ENCODE results near the gene KAZALD1. TPM values are rescaled to one million over a fixed set of nuclear protein-coding genes. Genes with fewer than 3 reads are reported as not detected.

The KAZALD1 gene
- total and polyA plus RNA-seq, 9 donors: 22.3 to 63.9 (median 37.7) TPM

DNA sequence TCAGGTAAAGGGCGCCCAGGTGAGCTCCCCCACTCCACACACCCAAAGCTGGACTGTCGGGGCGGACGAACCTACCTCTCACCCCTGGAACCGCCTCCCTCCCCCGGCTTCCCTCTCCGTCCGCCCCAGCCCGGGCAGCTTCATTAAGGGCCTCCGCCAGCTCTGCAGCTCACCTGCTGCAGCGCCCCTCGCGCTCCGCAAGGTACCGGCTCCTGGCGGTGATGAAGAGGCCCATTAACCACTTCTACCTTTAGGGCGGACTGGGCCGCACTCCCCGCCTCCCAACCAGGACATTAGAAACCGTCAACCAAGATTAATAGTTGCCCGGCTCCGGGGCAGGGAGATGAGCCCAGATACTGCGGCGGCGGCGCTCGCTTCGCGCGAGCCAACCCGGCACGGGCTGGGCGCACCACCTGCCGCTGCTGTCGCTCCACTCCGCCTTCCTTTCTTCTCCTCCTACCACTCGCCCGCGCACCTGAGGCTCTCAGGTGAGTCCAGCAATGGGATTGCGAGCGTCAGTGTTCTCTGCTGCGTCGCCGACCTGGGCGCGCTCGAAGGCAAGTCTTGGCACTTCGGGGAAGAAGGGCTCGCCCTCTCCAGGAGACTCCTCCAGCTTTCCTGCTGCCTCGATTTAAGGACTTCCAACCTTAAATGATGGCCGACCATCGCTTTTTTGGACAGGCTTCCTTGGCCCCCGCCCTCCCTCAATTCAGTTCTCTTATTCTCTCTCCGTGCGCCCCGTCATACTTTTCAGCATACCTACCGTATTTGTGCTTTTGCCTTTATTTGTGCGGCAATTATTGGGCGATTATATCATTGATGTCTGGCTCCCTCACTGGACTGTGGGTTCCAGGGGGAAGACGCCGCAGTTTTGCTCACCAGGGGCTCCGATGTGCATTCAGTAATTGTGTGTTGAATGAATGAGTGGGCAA, 13.6 kb upstream of the KAZALD1 start:
- Histone ChIP-seq H3K9me3 (replicated peaks; ENCODE audit: control insufficient read depth, low read depth, low read length) (no peaks in the 10 kb centered on the region), H3K4me3 (ENCODE audit: low read length) (no peak overlapping the region), H3K4me1 (ENCODE audit: control insufficient read depth, insufficient read depth, low read length) (peaks cover 20% of the 10 kb centered on the region), H3K36me3 (ENCODE audit: control insufficient read depth, insufficient read depth, low read length) (no peaks in the 10 kb centered on the region), H3K27me3 (ENCODE audit: control insufficient read depth, insufficient read depth, low read length) (peaks cover 64% of the 10 kb centered on the region), H3K27ac (ENCODE audit: low read length) (no peak overlapping the region)
- WGBS (ENCODE audit: insufficient coverage): 8% methylated on average over 55 of the region's 62 CpGs
- no peak for DNase-seq

DNA sequence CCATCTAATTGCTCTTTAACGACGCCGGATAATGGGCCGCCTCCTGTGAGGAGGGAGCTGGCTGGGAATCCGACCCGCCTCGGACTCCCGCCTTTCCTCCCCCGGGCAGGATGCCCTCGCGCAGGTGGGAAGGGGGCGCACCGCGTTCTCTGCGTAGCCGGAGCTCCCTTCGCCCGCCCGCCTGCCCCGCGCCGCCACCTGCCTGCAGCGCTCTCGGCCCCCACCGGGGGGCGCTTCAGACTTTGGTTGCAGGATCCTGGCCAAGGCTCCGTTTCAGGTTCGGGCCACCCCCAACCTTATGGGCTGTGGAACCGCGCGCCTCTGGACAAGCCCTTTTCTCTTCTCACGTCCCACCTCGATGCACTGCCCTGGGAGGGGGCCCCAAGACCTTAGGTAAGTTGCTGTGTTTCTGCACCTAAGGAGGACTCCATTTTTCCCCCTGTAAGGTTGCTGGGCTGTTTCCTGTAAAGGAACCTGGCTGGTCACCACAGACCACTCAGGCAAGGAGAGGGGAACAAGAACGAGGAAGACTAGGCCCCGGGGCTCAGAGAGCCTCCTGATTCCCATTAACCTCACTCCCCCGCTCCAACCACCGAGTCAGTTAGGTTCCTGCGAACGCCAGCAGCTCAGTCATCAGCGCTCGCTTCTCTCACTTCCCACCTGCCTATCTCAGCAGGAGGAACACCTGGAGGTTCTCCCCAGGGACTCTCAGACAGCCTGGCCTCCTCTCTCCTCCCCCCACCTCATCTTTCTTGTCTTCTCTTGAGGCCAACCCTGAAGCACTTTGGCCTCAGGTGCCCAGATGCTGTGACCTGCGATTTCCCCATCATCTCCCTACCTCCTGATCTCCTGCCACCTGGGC, 11.3 kb upstream of the KAZALD1 start:
- WGBS (ENCODE audit: insufficient coverage): 8% methylated on average over 31 of the region's 42 CpGs
- H3K9me3 ChIP-seq (replicated peaks; ENCODE audit: control insufficient read depth, low read depth, low read length): no peaks in the 10 kb centered on the region
- H3K4me3 ChIP-seq (ENCODE audit: low read length): no peak overlapping the region
- DNase-seq: no peak
- H3K27ac ChIP-seq (ENCODE audit: low read length): no peak overlapping the region
- H3K27me3 ChIP-seq (ENCODE audit: control insufficient read depth, insufficient read depth, low read length): peaks cover 58% of the 10 kb centered on the region
- H3K4me1 ChIP-seq (ENCODE audit: control insufficient read depth, insufficient read depth, low read length): peaks cover 17% of the 10 kb centered on the region
- H3K36me3 ChIP-seq (ENCODE audit: control insufficient read depth, insufficient read depth, low read length): no peaks in the 10 kb centered on the region

DNA sequence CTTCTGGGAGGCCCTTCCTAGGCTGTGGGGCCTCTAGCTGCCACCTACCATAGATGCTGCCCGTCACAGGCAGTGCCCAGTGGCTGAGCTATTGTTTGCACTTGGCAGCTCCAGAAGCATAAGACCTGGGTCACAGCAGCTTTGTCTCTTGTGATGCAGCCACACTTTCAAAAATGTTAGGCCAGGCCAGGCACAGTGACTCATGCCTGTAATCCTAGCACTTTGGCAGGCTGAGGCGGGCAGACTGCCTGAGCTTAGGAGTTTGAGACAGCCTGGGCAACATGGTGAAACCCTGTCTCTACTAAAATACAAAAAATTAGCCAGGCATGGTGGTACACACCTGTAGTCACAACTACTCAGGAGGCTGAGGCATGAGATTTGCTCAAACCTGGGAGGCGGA, 9.5 kb upstream of the KAZALD1 start:
- Histone ChIP-seq H3K4me3 (ENCODE audit: low read length) (no peak overlapping the region), H3K9me3 (replicated peaks; ENCODE audit: control insufficient read depth, low read depth, low read length) (no peaks in the 10 kb centered on the region), H3K4me1 (ENCODE audit: control insufficient read depth, insufficient read depth, low read length) (peaks cover 11% of the 10 kb centered on the region), H3K27ac (ENCODE audit: low read length) (no peak overlapping the region), H3K27me3 (ENCODE audit: control insufficient read depth, insufficient read depth, low read length) (peaks cover 41% of the 10 kb centered on the region), H3K36me3 (ENCODE audit: control insufficient read depth, insufficient read depth, low read length) (no peaks in the 10 kb centered on the region)
- whole genome bisulfite sequencing (ENCODE audit: insufficient coverage): 70% methylated on average over 3 of the region's 3 CpGs
- no peak for DNase-seq

- peaks cover 29% of the 10 kb centered on the region for H3K27me3 ChIP-seq (ENCODE audit: control insufficient read depth, insufficient read depth, low read length)
- no peak overlapping the region for H3K4me3 ChIP-seq (ENCODE audit: low read length)
- no peak for DNase-seq
- H3K27ac ChIP-seq (ENCODE audit: low read length): no peak overlapping the region
- no peaks in the 10 kb centered on the region for H3K9me3 ChIP-seq (replicated peaks; ENCODE audit: control insufficient read depth, low read depth, low read length)
- H3K36me3 ChIP-seq (ENCODE audit: control insufficient read depth, insufficient read depth, low read length): no peaks in the 10 kb centered on the region
- H3K4me1 ChIP-seq (ENCODE audit: control insufficient read depth, insufficient read depth, low read length): peaks cover 8% of the 10 kb centered on the region
Observed at GRCh38 chr10:101053516-101053915, 8.3 kb upstream of the KAZALD1 start.

DNA sequence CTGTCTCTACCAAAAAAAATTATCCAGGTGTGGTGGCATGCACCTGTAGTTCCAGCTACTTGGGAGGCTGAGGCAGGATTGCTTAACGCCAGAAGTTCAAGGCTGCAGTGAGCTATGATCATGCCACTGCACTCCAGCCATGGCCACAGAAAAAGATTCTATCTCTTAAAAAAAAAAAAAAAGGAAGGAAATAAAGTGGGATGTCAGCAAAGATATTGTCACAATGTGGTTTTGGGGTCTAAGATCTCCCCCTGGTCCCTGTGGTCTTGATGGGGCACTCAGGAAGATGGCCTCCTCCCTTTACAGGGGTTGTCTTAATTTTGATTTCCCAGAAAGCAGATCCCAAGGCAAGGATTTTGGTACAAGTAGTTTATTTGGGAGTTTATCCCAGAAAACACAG, 7.4 kb upstream of the KAZALD1 start:
- Histone ChIP-seq H3K27ac (ENCODE audit: low read length) (no peak overlapping the region), H3K4me3 (ENCODE audit: low read length) (no peak overlapping the region), H3K4me1 (ENCODE audit: control insufficient read depth, insufficient read depth, low read length) (peaks cover 10% of the 10 kb centered on the region), H3K27me3 (ENCODE audit: control insufficient read depth, insufficient read depth, low read length) (peaks cover 21% of the 10 kb centered on the region), H3K9me3 (replicated peaks; ENCODE audit: control insufficient read depth, low read depth, low read length) (no peaks in the 10 kb centered on the region), H3K36me3 (ENCODE audit: control insufficient read depth, insufficient read depth, low read length) (no peaks in the 10 kb centered on the region)
- WGBS (ENCODE audit: insufficient coverage): no CpG with 5 or more reads among the region's 1 CpG
- no peak for DNase-seq

DNA sequence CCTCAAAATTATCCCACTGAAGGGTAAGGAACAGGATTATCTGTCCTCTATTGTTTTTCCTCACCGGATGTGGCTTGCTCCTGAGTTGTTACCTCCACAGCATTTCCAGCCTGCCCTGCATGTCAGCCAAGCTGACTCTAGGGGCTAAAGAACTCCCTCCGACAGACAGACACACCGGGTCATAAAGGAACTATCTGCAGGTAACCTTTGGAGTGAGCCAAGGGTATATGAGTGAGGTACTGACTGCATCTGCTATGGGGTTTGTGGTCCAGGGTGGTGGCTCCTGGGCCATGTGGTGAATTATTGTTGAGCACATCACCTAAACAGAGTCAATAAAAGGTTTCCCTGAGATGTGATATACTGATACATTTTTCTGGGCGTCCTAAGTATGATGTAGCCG, 6.9 kb upstream of the KAZALD1 start:
- H3K27me3 ChIP-seq (ENCODE audit: control insufficient read depth, insufficient read depth, low read length): peaks cover 15% of the 10 kb centered on the region
- no peaks in the 10 kb centered on the region for H3K36me3 ChIP-seq (ENCODE audit: control insufficient read depth, insufficient read depth, low read length)
- no peaks in the 10 kb centered on the region for H3K9me3 ChIP-seq (replicated peaks; ENCODE audit: control insufficient read depth, low read depth, low read length)
- H3K4me3 ChIP-seq (ENCODE audit: low read length): no peak overlapping the region
- no peak overlapping the region for H3K27ac ChIP-seq (ENCODE audit: low read length)
- no peak for DNase-seq
- 100% methylated on average over 1 of the region's 5 CpGs for WGBS (ENCODE audit: insufficient coverage)
- H3K4me1 ChIP-seq (ENCODE audit: control insufficient read depth, insufficient read depth, low read length): peaks cover 12% of the 10 kb centered on the region

GRCh38 chr10:101055411-101055810, 6.4 kb upstream of the KAZALD1 start:
- WGBS (ENCODE audit: insufficient coverage): 50% methylated on average over 1 of the region's 4 CpGs
- no peak overlapping the region for H3K27ac ChIP-seq (ENCODE audit: low read length)
- no peak for DNase-seq
- no peaks in the 10 kb centered on the region for H3K9me3 ChIP-seq (replicated peaks; ENCODE audit: control insufficient read depth, low read depth, low read length)
- peaks cover 10% of the 10 kb centered on the region for H3K4me1 ChIP-seq (ENCODE audit: control insufficient read depth, insufficient read depth, low read length)
- peaks cover 10% of the 10 kb centered on the region for H3K27me3 ChIP-seq (ENCODE audit: control insufficient read depth, insufficient read depth, low read length)
- no peaks in the 10 kb centered on the region for H3K36me3 ChIP-seq (ENCODE audit: control insufficient read depth, insufficient read depth, low read length)
- no peak overlapping the region for H3K4me3 ChIP-seq (ENCODE audit: low read length)

GRCh38 chr10:101056365-101057151, 5.2 kb upstream of the KAZALD1 start:
- Histone ChIP-seq H3K36me3 (ENCODE audit: control insufficient read depth, insufficient read depth, low read length) (no peaks in the 10 kb centered on the region), H3K4me3 (ENCODE audit: low read length) (no peak overlapping the region), H3K4me1 (ENCODE audit: control insufficient read depth, insufficient read depth, low read length) (peaks cover 12% of the 10 kb centered on the region), H3K27ac (ENCODE audit: low read length) (no peak overlapping the region), H3K9me3 (replicated peaks; ENCODE audit: control insufficient read depth, low read depth, low read length) (no peaks in the 10 kb centered on the region), H3K27me3 (ENCODE audit: control insufficient read depth, insufficient read depth, low read length) (no peaks in the 10 kb centered on the region)
- no peak for DNase-seq
- 92% methylated on average over 2 of the region's 4 CpGs for WGBS (ENCODE audit: insufficient coverage)

- Histone ChIP-seq H3K27ac (ENCODE audit: low read length) (peak overlapping the region; percentile 100), H3K4me3 (ENCODE audit: low read length) (peak overlapping the region; percentile 99), H3K9me3 (replicated peaks; ENCODE audit: control insufficient read depth, low read depth, low read length) (no peaks in the 10 kb centered on the region), H3K27me3 (ENCODE audit: control insufficient read depth, insufficient read depth, low read length) (peaks cover 6% of the 10 kb centered on the region), H3K36me3 (ENCODE audit: control insufficient read depth, insufficient read depth, low read length) (no peaks in the 10 kb centered on the region), H3K4me1 (ENCODE audit: control insufficient read depth, insufficient read depth, low read length) (peaks cover 48% of the 10 kb centered on the region)
- peak; percentile 99 for DNase-seq
- WGBS (ENCODE audit: insufficient coverage): under 1% methylated on average over 28 of the region's 37 CpGs
Observed at GRCh38 chr10:101060036-101060950, 1.5 kb upstream of the KAZALD1 start.
